Measurements from ENCODE around the gene CALHM2.

The CALHM2 gene

DNA sequence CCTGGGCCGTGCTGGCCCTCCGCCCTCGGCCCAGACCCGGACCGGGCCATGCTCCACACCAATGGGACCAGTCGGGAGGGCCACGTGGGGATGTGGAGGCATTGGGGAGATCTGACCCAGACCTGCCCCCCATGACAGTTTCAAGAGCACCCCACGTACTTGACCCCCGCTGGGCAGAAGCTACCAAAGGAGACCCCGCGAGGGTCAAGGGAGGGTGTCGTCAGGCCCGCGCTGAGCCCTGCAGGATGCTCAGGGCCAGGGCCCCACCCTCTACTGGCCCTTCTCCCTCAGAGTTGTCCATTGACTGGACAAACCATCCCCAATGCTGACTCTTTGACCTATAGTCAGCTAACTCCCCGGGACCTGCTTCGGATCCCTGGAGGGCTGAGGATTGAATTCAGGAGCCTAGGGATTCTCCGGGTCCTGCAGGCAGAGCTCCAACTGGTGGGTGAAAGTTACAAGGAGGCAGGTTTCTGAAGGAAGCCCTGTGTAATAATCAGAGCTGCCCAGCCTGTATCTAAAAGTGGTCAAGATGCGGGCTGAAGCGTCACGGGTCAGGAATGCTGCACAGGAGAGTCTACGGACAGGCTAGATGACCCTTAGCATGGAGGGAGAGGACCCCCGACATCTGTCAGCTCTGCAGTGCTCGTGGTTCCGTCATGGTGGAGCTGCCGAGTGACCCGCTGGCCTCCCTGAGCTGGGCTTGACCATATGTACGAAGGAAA lies 498 bp upstream of the CALHM2 start:
- no peak for DNase-seq (ENCODE audit: low spot score)
- in situ Hi-C loops (cut with MboI; ENCODE audit: low sequenced_read_pairs, unreplicated experiment): no loop called here
- TF ChIP-seq, protein P1, sequence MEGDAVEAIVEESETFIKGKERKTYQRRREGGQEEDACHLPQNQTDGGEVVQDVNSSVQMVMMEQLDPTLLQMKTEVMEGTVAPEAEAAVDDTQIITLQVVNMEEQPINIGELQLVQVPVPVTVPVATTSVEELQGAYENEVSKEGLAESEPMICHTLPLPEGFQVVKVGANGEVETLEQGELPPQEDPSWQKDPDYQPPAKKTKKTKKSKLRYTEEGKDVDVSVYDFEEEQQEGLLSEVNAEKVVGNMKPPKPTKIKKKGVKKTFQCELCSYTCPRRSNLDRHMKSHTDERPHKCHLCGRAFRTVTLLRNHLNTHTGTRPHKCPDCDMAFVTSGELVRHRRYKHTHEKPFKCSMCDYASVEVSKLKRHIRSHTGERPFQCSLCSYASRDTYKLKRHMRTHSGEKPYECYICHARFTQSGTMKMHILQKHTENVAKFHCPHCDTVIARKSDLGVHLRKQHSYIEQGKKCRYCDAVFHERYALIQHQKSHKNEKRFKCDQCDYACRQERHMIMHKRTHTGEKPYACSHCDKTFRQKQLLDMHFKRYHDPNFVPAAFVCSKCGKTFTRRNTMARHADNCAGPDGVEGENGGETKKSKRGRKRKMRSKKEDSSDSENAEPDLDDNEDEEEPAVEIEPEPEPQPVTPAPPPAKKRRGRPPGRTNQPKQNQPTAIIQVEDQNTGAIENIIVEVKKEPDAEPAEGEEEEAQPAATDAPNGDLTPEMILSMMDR (IDR thresholded peaks at IDR 0.05; ENCODE audit: borderline replicate concordance, control extremely low read depth, extremely low read depth, insufficient read depth, missing control alignments): no peak

DNA sequence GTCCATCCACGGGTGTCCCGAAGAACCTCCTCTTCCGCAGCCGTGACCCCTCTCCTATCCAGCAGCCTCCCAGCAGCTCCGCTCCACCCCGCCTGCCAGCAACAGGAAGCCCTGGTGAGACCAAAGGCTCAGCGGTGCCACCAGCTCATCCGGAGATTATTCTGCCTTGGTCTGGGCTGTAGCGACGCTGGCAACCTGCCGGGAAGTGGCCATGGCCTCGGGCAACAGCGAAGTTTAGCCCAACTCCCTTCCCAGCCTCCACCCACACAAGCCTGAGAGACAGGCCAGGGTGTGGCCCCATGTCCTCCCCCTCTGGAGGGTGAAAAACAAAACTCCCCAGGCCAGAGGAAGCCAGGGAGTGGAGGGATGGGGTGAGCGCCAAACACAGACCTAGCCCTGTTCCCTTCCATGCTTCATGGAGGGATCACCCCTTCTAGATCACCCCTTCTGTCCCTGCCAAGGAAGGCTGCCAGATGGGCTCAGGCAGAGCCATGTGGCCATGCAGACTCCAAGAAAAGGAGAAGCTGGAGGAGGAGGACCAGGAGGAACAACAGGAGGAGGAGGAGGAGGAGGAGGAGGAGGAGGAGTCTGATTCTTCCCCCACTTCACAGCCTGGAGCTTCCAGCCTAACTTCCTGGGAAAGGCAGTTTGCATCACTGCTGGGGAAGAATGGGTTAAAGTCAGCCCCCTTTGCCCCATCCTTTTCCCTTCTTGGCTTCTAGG lies 918 bp downstream of the CALHM2 start:
- peak; percentile 67 for DNase-seq (ENCODE audit: low spot score)
- TF ChIP-seq, protein P1 (IDR thresholded peaks at IDR 0.05; ENCODE audit: borderline replicate concordance, control extremely low read depth, extremely low read depth, insufficient read depth, missing control alignments): no peak
- in situ Hi-C loops (cut with MboI; ENCODE audit: low sequenced_read_pairs, unreplicated experiment): no loop called here

DNA sequence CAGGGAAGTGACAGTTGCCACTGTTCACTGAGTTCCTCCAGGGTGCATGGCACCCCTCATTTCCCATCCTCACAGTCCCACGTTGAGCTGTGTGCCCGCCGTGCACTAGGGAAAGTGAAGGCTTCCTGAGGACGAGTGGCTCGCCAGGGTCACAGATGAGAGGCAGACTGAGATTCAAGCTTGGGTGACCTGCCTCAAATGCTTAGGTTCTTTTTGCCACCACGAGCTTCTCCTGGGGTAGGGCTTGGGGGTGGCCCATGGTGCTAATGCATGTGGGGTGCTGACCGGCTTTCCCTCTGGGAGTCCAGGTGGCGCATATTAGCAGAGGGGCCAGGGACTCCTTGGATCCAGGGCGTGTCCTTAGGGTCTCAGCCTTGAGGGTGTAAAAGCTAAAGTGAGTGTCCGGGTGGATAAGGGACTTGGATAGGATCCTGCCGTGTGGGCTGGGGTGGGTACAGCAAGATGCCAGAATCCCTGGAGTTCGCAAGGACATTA lies 1.9 kb downstream of the CALHM2 start:
- in situ Hi-C loops (cut with MboI; ENCODE audit: low sequenced_read_pairs, unreplicated experiment): no loop called here
- TF ChIP-seq, protein P1 (IDR thresholded peaks at IDR 0.05; ENCODE audit: borderline replicate concordance, control extremely low read depth, extremely low read depth, insufficient read depth, missing control alignments): no peak
- DNase-seq (ENCODE audit: low spot score): no peak

DNA sequence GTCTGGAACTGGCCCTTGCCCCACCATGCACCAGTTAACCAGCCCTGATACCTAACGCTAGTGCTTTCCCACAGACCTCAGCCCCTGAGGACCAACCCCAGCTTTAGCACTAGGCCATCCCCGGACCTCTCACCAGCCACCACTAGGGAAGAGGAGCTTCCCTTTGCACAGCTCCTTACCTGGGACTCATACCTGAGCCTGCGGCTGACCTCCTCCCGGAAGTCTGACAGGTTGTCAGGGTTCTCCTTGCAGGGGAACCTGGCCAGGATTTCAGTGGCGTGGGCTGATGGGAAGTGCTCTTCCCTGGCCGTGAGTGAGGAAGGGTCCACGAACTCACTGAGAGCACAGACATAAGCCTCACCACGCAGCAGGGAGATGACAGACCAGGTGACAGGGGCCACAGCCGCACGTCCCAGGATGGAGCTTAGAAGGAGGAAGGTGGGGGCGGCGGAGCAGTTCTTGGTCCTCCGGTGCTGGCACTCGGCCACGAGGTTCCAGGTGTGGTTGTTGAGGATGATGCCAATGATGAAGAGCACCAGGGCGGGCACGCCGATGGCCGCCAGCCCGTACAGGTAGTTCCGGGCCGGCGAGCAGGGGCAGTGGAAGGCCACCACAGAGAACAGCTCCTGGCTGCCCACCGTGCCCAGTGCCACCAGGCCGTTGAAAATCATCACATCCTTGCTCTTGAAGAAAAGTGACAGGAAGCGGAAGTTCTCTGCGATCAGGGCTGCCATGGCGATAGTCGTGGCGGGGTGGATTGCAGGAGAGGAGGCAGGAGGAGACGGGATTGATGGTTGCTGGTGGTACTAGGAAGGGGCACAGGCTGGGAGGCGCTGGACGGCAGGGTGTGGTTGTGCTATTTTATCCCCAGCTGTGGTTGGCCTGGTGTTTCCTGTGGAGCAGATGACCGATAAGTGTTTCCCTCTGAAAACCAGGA lies 2.7 kb downstream of the CALHM2 start:
- no peak for DNase-seq (ENCODE audit: low spot score)
- in situ Hi-C loops (cut with MboI; ENCODE audit: low sequenced_read_pairs, unreplicated experiment): no loop called here
- TF ChIP-seq, protein P1 (IDR thresholded peaks at IDR 0.05; ENCODE audit: borderline replicate concordance, control extremely low read depth, extremely low read depth, insufficient read depth, missing control alignments): no peak

DNA sequence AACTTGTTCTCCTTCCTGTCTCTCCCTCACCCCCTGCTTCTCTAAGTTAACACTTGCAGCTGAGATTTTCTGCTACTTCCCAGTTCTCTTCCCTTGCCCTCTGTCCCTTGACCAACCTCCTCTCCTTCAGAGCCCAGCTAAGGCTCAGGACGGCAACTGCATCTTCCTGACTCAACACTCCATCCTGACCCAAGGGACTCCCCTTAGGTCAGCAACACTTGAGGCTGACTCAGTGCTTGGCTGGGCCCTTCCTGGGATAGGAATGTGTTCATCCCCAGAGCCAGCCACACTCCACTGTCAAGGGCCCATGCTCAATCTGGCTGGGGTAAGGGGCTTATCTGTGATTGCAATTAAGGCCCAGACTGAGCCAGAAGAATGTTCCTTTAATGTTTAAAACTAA lies 3.4 kb downstream of the CALHM2 start:
- in situ Hi-C loops (cut with MboI; ENCODE audit: low sequenced_read_pairs, unreplicated experiment): no loop called here
- TF ChIP-seq, protein P1 (IDR thresholded peaks at IDR 0.05; ENCODE audit: borderline replicate concordance, control extremely low read depth, extremely low read depth, insufficient read depth, missing control alignments): no peak
- no peak for DNase-seq (ENCODE audit: low spot score)

DNA sequence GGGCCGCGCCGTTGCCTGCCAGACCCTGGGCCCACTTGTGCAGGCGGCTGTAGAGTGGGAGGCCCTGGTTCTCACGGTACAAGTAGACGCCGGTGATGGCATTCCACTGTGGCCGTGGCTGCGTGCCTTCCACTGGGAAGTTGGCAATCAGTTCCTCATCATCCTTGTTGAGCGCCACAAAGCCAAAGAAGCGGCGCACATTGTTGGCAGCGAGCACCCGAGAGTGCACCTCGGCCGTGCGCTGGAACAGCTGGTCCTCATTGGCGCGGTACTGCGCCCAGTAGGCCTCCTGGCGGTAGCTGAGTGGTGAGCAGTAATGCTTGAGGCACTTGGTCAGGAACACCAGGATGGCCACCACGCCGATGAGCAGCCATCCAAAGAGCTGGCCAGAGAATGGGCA lies 5.0 kb downstream of the CALHM2 start:
- TF ChIP-seq, protein P1 (IDR thresholded peaks at IDR 0.05; ENCODE audit: borderline replicate concordance, control extremely low read depth, extremely low read depth, insufficient read depth, missing control alignments): no peak
- in situ Hi-C loops (cut with MboI; ENCODE audit: low sequenced_read_pairs, unreplicated experiment): no loop called here
- no peak for DNase-seq (ENCODE audit: low spot score)

Measured in GM13976 (cell line).